ENCODE measurements around the gene ITGAE. TPM values are rescaled to one million over a fixed set of nuclear protein-coding genes. Genes with fewer than 3 reads are reported as not detected.

ITGAE gene
- total RNA-seq (ENCODE audit: low replicate concordance), result 33.7 and 47.5 TPM in 2 replicates

GRCh38 chr17:3800362-3801271 lies at the start of gene ITGAE:
Gene ITGAE, minus strand, starts transcription at chr17:3801188. Its CDS starts 44 bp downstream, at chr17:3801144.
- H3K4me1 ChIP-seq, result no peaks in the 10 kb centered on the region
- H3K9me3 ChIP-seq (ENCODE audit: low read depth), result no peaks in the 10 kb centered on the region
- no peak within 1 kb of the TSS for H2AFZ ChIP-seq (replicated peaks)
- no peak within 1 kb of the TSS for H3K4me3 Mint-ChIP-seq
- peaks cover 5% of the 10 kb centered on the region for H3K4me1 Mint-ChIP-seq
- H3F3A ChIP-seq (ENCODE audit: low read depth), result no peaks in the 10 kb centered on the region
- H3K27me3 ChIP-seq, result no peaks in the 10 kb centered on the region
- no peak within 1 kb of the TSS for H3K9ac ChIP-seq
- peaks cover 2% of the 10 kb centered on the region for H3K27me3 Mint-ChIP-seq (ENCODE audit: insufficient read depth, low read depth)
- peak within 1 kb of the TSS; percentile 85 for H3K27ac Mint-ChIP-seq
- no peak within 1 kb of the TSS for H3K4me3 ChIP-seq
- H3K36me3 Mint-ChIP-seq, result no peaks in the 10 kb centered on the region
- no peak within 1 kb of the TSS for H3K27ac ChIP-seq
- H4K20me1 ChIP-seq (ENCODE audit: low read depth), result peaks cover 4% of the 10 kb centered on the region
- TF ChIP-seq, protein P1, sequence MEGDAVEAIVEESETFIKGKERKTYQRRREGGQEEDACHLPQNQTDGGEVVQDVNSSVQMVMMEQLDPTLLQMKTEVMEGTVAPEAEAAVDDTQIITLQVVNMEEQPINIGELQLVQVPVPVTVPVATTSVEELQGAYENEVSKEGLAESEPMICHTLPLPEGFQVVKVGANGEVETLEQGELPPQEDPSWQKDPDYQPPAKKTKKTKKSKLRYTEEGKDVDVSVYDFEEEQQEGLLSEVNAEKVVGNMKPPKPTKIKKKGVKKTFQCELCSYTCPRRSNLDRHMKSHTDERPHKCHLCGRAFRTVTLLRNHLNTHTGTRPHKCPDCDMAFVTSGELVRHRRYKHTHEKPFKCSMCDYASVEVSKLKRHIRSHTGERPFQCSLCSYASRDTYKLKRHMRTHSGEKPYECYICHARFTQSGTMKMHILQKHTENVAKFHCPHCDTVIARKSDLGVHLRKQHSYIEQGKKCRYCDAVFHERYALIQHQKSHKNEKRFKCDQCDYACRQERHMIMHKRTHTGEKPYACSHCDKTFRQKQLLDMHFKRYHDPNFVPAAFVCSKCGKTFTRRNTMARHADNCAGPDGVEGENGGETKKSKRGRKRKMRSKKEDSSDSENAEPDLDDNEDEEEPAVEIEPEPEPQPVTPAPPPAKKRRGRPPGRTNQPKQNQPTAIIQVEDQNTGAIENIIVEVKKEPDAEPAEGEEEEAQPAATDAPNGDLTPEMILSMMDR (IDR thresholded peaks at IDR 0.05), result no peak
- TF ChIP-seq EZH2phosphoT487 (IDR thresholded peaks at IDR 0.05) (no peak), EZH2 (IDR thresholded peaks at IDR 0.05) (no peak)
- no peak within 1 kb of the TSS for H3K4me2 ChIP-seq
- no peaks in the 10 kb centered on the region for H3K36me3 ChIP-seq
- H3K79me2 ChIP-seq (ENCODE audit: low read depth), result no peaks in the 10 kb centered on the region
- no peak for DNase-seq (ENCODE audit: low spot score)
- no peaks in the 10 kb centered on the region for H3K9me3 Mint-ChIP-seq

DNA sequence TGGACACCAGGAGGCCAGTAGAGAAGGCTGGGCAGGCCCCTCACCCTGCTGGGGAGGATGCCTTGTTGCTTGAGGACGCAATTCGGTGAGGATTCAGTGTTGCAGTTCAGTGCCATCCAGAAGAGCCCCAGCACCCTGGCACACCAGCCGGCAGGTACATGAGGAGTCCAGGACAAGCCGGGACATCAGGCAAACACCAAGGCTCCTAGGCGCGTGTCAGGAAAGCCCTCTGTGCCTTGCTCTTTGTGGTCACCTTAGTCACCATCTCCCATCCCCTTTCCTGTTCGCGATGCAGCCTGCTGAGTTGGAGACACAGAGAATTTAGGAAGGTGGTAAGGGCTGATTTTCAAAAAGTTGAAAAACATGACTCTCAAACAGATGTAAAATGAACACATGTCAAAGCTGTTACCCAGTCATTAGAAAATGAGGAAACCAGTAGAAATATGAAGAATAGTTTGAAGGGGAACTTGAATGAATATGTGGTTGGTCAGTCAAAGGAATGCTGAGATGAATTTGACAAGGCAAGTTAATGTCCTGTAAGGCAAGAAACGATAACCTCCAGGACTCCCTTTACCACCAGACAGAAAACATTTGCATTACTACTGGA lies 47.3 kb upstream of the ITGAE start:
- H3K27me3 ChIP-seq, result no peaks in the 10 kb centered on the region

GRCh38 chr17:3847165-3847670 lies 46.2 kb upstream of the ITGAE start:
- Histone ChIP-seq H3F3A (ENCODE audit: low read depth) (no peaks in the 10 kb centered on the region), H4K20me1 (ENCODE audit: low read depth) (peaks cover 29% of the 10 kb centered on the region), H3K4me2 (no peak overlapping the region), H3K9ac (no peak overlapping the region), H3K9me3 (ENCODE audit: low read depth) (no peaks in the 10 kb centered on the region), H3K4me1 (peaks cover 12% of the 10 kb centered on the region), H3K27ac (no peak overlapping the region), H3K27me3 (no peaks in the 10 kb centered on the region), H3K4me3 (no peak overlapping the region), H3K36me3 (no peaks in the 10 kb centered on the region), H2AFZ (replicated peaks) (no peak overlapping the region), H3K79me2 (ENCODE audit: low read depth) (peaks cover 38% of the 10 kb centered on the region)
- H3K4me1 Mint-ChIP-seq, result peaks cover 20% of the 10 kb centered on the region
- H3K36me3 Mint-ChIP-seq, result peaks cover 6% of the 10 kb centered on the region
- DNase-seq (ENCODE audit: low spot score), result no peak
- H3K27ac Mint-ChIP-seq, result peak overlapping the region; percentile 58
- peak overlapping the region; percentile 98 for H3K4me3 Mint-ChIP-seq
- H3K27me3 Mint-ChIP-seq (ENCODE audit: insufficient read depth, low read depth), result peaks cover 11% of the 10 kb centered on the region
- H3K9me3 Mint-ChIP-seq, result peaks cover 4% of the 10 kb centered on the region
- TF ChIP-seq EZH2 (IDR thresholded peaks at IDR 0.05), result no peak

More for the DNA sequence above, 47.3 kb upstream of the ITGAE start:
- Histone ChIP-seq H3K9me3 (ENCODE audit: low read depth) (no peaks in the 10 kb centered on the region), H3F3A (ENCODE audit: low read depth) (no peaks in the 10 kb centered on the region), H2AFZ (replicated peaks) (no peak overlapping the region), H3K4me2 (no peak overlapping the region), H3K36me3 (no peaks in the 10 kb centered on the region), H4K20me1 (ENCODE audit: low read depth) (peaks cover 20% of the 10 kb centered on the region), H3K9ac (no peak overlapping the region), H3K79me2 (ENCODE audit: low read depth) (peaks cover 26% of the 10 kb centered on the region), H3K4me3 (no peak overlapping the region), H3K4me1 (peaks cover 12% of the 10 kb centered on the region), H3K27ac (no peak overlapping the region)
- peaks cover 10% of the 10 kb centered on the region for H3K36me3 Mint-ChIP-seq
- no peak overlapping the region for H3K27ac Mint-ChIP-seq
- no peak overlapping the region for H3K4me3 Mint-ChIP-seq
- H3K9me3 Mint-ChIP-seq, result peaks cover 10% of the 10 kb centered on the region
- no peak for DNase-seq (ENCODE audit: low spot score)
- TF ChIP-seq, protein P1 (IDR thresholded peaks at IDR 0.05), result no peak
- no peak for TF ChIP-seq EZH2 (IDR thresholded peaks at IDR 0.05)
- no peak for TF ChIP-seq EZH2phosphoT487 (IDR thresholded peaks at IDR 0.05)
- H3K27me3 Mint-ChIP-seq (ENCODE audit: insufficient read depth, low read depth), result peaks cover 15% of the 10 kb centered on the region
- peaks cover 25% of the 10 kb centered on the region for H3K4me1 Mint-ChIP-seq
